Large intestine (tissue), 3 donors: ENCODE measurements around the gene STAT5A. TPM values are rescaled to one million over a fixed set of nuclear protein-coding genes. Genes with fewer than 3 reads are reported as not detected.

Source experiments
- DNase-seq, 2 donors: peaks; one replicate each; pipeline versions ENCODE4 v3.0.0 to v3.0.0-alpha.2; 2013
- H3K27ac ChIP-seq: one replicate; pipeline ENCODE4 v1.5.1; 2013; ENCODE audit warnings: low read length
- H3K27me3 ChIP-seq: 2 replicates; pipeline ENCODE4 v1.6.1; 2013; ENCODE audit warnings: low read length; ENCODE audit not compliant: control insufficient read depth, insufficient read depth
- H3K36me3 ChIP-seq: 2 replicates; pipeline ENCODE4 v1.6.1; 2013; ENCODE audit warnings: low read length; ENCODE audit not compliant: control insufficient read depth, insufficient read depth
- H3K4me1 ChIP-seq: one replicate; pipeline ENCODE4 v1.6.1; 2013; ENCODE audit warnings: low read length; ENCODE audit not compliant: control insufficient read depth, insufficient read depth
- H3K4me3 ChIP-seq: one replicate; pipeline ENCODE4 v1.5.1; 2013; ENCODE audit warnings: low read length
- H3K9me3 ChIP-seq: one replicate; pipeline ENCODE4 v1.6.1; 2013; ENCODE audit warnings: mild to moderate bottlenecking, low read depth, low read length, moderate library complexity; ENCODE audit not compliant: control insufficient read depth
- WGBS: methylation state at CpG from one replicate; pipeline ENCODE4 v1.1.5; 2013; ENCODE audit warnings: low lambda C conversion rate; ENCODE audit not compliant: insufficient coverage; 5-methylcytosine and 5-hydroxymethylcytosine counted together
- polyA plus RNA-seq: library from polyadenylated mRNA; unstranded; fragments of 120-200 nt; gene quantifications from one replicate; pipeline ENCODE4 v1.2.1, GENCODE V29; 2013

STAT5A gene
- polyA plus RNA-seq, 1 donor = 14.2 TPM

- peaks cover 17% of the 10 kb centered on the region for H3K4me1 ChIP-seq
- no peaks in the 10 kb centered on the region for H3K27me3 ChIP-seq
- H3K27ac ChIP-seq = peak overlapping the region; percentile 71
- peak overlapping the region; percentile 79 for H3K4me3 ChIP-seq
- DNase-seq = peak in 1 of 2 donors; percentile 35
- no peaks in the 10 kb centered on the region for H3K36me3 ChIP-seq
- 13% methylated on average over 5 of the region's 13 CpGs for WGBS
- H3K9me3 ChIP-seq = no peaks in the 10 kb centered on the region
These were observed 13.3 kb upstream of the STAT5A start for GRCh38 chr17:42274812-42275526.

DNA sequence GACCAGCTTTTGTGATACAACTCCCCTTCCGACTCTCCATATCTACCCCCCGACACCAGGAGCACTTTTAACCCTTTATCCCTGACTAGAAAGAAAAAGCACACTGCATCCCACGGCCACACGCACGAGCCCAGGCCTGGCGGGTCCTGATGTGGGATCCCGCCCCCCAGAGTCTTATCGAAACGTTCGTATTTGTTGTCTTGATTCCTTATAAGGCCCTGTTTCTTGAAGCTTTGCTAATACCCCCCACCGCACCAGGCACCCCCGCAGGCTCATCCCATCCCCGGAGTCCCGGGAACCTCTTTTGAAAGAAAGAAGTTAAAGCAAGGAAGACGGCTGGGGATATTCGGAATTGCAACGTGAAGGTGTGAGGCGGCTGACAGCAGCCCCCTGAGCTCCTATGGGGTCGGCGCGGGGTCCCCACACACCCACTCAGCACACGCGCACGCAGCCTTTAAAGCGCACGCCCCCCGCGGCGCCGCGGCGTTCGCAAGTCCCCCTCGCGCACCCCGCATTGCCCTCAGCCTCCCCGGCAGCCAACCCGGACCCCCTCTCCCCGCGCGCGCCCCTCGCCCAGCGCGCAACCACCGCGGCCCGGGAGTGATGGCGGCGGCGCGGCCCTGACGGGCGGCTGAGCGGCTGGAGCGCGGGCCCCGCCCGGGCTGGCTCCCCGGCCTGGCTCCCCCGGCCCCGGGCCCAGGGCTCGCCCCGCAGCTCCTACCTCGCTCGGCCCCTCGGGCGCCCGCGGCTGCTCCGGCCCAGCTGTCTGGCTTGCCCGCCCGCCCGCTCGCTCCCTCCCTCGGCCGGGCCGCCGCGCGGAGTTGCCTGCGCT lies 12.6 kb upstream of the STAT5A start:
- H3K36me3 ChIP-seq = no peaks in the 10 kb centered on the region
- WGBS = no CpG with 5 or more reads among the region's 82 CpGs

DNA sequence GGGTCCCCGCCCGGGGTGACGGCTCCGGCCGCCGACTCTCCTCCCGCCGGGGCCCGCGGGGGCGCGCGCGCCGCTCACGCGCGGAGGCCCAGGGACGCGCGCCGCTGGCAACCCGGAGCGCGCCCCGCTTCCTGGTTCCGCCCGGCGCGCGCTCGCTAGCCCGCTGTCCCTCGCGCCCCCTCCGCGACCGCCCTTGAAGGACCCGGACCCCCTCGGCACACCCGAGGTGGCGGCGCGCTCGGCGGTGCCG lies 12.0 kb upstream of the STAT5A start, which contains the start of gene STAT5B:
Gene STAT5B, minus strand, starts transcription at position 33 of the 250 bp plus-strand sequence. CDS start 44,264 bp downstream, outside the sequence.
- peak within 1 kb of the TSS; percentile 81 for H3K4me3 ChIP-seq
- H3K27ac ChIP-seq = peak within 1 kb of the TSS; percentile 82
- no peaks in the 10 kb centered on the region for H3K36me3 ChIP-seq
- H3K27me3 ChIP-seq = no peaks in the 10 kb centered on the region
- no peaks in the 10 kb centered on the region for H3K9me3 ChIP-seq
- whole genome bisulfite sequencing = no CpG with 5 or more reads among the region's 47 CpGs
- peaks cover 17% of the 10 kb centered on the region for H3K4me1 ChIP-seq
- DNase-seq = peak; percentile 59 to 86

More for the DNA sequence above, 12.6 kb upstream of the STAT5A start:
- Histone ChIP-seq H3K27ac (peak overlapping the region; percentile 71), H3K9me3 (no peaks in the 10 kb centered on the region), H3K4me1 (peaks cover 17% of the 10 kb centered on the region), H3K4me3 (peak overlapping the region; percentile 79), H3K27me3 (no peaks in the 10 kb centered on the region)
- DNase-seq = peak in 1 of 2 donors; percentile 56

DNA sequence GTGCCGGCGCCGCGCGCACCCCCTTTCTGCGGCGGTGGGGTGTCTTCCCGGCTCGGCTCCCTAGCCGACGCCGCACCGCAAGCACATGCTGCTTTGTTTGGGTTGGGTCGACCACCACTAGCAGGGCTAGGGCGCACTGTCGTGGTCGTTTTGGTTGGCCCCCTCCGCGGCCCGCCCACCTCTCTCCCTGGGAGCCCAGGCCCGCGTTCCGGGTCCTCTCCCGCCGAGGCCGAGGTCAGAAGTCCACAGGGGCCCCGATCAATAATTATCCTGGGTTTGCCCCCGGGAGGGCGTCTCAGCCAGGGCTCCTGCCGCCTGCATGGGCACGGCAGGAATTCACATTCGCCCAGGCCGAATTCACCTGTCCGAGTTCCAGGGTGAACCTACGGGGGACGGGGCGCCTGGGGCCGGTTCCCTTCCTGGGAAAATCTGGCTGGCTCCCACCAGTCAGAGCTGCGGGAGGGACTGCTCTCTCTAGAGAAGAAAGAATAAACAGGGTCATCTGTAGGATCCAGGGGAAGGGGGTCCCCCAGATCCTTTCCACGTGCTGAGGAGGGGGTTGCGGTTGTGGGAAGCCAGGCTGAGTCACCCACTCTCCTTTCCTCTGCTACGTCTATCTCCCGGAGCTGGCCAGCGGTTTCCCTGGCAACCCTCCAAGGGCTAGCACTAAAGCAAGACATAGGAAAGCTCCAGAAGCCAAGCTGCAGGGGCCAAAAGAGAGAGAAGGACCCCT lies 11.5 kb upstream of the STAT5A start:
- no CpG with 5 or more reads among the region's 44 CpGs for WGBS
- H3K4me3 ChIP-seq = peak overlapping the region; percentile 81
- H3K27ac ChIP-seq = peak overlapping the region; percentile 82
- DNase-seq = peak; percentile 36 to 73
- peaks cover 17% of the 10 kb centered on the region for H3K4me1 ChIP-seq
- H3K36me3 ChIP-seq = no peaks in the 10 kb centered on the region
- no peaks in the 10 kb centered on the region for H3K27me3 ChIP-seq
- no peaks in the 10 kb centered on the region for H3K9me3 ChIP-seq

GRCh38 chr17:42277342-42277712 lies 11.0 kb upstream of the STAT5A start:
- Histone ChIP-seq H3K27me3 (no peaks in the 10 kb centered on the region), H3K9me3 (no peaks in the 10 kb centered on the region), H3K4me1 (peaks cover 17% of the 10 kb centered on the region), H3K27ac (peak overlapping the region; percentile 82), H3K4me3 (no peak overlapping the region), H3K36me3 (no peaks in the 10 kb centered on the region)
- no peak for DNase-seq
- WGBS = 80% methylated on average over 2 of the region's 6 CpGs

- H3K4me3 ChIP-seq = no peak overlapping the region
- DNase-seq = no peak
- no peaks in the 10 kb centered on the region for H3K36me3 ChIP-seq
- H3K27me3 ChIP-seq = no peaks in the 10 kb centered on the region
- H3K27ac ChIP-seq = no peak overlapping the region
- H3K4me1 ChIP-seq = peaks cover 9% of the 10 kb centered on the region
- WGBS = no CpG with 5 or more reads among the region's 4 CpGs
- no peaks in the 10 kb centered on the region for H3K9me3 ChIP-seq
These were observed 8.3 kb upstream of the STAT5A start for GRCh38 chr17:42279776-42280630.

DNA sequence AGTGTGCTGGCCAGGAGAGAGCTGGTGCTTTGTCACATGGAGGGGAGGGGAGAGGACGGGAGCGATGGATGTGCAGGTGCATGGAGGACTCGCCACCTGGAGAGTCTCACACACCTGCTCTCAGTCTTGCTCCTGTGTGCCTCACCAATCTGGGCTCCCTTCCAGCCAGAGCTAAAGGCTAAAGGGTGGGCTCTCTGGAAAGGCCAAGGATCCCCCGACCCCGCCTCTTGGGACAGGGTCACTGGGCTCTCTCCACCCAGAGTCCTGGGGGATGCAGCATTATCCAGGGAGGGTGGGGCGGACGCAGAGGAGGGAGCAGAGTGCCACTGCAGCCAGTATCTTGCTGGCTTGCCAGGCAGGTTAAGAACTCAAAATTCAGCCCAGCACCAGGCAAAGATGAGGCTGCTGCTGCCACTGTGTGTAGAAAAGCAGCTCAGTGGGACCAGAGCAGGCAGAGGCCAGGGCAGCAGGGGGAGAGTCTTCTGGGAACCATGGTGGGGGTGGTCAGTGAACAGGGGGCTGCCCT lies 6.7 kb upstream of the STAT5A start:
- DNase-seq = peak in 1 of 2 donors; percentile 35
- H3K36me3 ChIP-seq = no peaks in the 10 kb centered on the region
- H3K4me1 ChIP-seq = peaks cover 8% of the 10 kb centered on the region
- no peak overlapping the region for H3K27ac ChIP-seq
- H3K9me3 ChIP-seq = no peaks in the 10 kb centered on the region
- WGBS = no CpG with 5 or more reads among the region's 7 CpGs
- no peaks in the 10 kb centered on the region for H3K27me3 ChIP-seq
- H3K4me3 ChIP-seq = no peak overlapping the region

DNA sequence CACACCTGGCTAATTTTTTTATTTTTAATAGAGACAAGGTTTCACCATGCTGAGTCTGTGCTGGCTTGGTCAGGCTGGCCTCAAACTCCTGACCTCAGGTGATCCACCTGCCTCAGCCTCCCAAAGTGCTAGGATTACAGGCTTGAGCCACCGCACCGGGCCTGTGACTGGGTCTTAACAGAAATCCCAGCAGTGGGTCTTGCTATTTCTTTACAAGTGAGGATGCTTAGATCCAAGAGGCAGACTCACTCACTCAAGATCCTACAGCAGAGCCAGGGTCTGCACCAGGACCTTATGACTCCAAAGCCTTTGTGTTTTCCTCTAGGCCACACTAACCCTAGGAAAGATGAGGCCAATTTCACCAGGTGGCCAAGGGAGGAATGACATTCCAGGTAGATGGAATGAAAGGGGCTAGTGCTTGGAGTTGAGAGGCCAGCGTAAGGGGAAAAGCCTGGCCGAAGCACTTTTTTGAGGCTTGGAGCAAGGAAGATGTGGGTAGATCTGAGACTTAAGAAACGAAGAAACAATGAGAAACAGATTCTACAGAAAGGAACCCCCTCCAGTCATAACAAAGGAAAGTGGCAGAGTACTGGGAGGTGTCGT lies 5.7 kb upstream of the STAT5A start:
- no peaks in the 10 kb centered on the region for H3K9me3 ChIP-seq
- H3K27ac ChIP-seq = no peak overlapping the region
- no peaks in the 10 kb centered on the region for H3K27me3 ChIP-seq
- WGBS = 97% methylated on average over 3 of the region's 6 CpGs
- H3K36me3 ChIP-seq = no peaks in the 10 kb centered on the region
- peaks cover 8% of the 10 kb centered on the region for H3K4me1 ChIP-seq
- no peak for DNase-seq
- no peak overlapping the region for H3K4me3 ChIP-seq

- H3K27me3 ChIP-seq = no peaks in the 10 kb centered on the region
- no peak for DNase-seq
These were observed 4.9 kb upstream of the STAT5A start for GRCh38 chr17:42283241-42284023.

More at GRCh38 chr17:42283241-42284023, 4.9 kb upstream of the STAT5A start:
- no CpG with 5 or more reads among the region's 7 CpGs for WGBS
- no peak overlapping the region for H3K27ac ChIP-seq
- no peaks in the 10 kb centered on the region for H3K36me3 ChIP-seq
- no peak overlapping the region for H3K4me3 ChIP-seq
- peaks cover 13% of the 10 kb centered on the region for H3K4me1 ChIP-seq
- no peaks in the 10 kb centered on the region for H3K9me3 ChIP-seq
